Calu3 (cell line): ENCODE results near the gene GALNT17. TPM values are rescaled to one million over a fixed set of nuclear protein-coding genes. Genes with fewer than 3 reads are reported as not detected.

Experiments
- BruUV-seq: library from RNA; stranded (reverse); fragments of 400-500 nt; replicated peaks from 2 replicates; lab custom pipeline; 2021; lab: Mats Ljungman, UMichigan
- CTCF ChIA-PET: fragments of 300-600 bp; sonication (Branson Sonifier 250); formaldehyde crosslinking; loops from one replicate; lab custom pipeline; 2022; ENCODE audit warnings: antibody characterized with exemption; lab: Charles Lee
- DNase-seq: peaks from one replicate; pipeline ENCODE4 v3.0.0; 2022
- H3K27ac Mint-ChIP-seq: one replicate; pipeline ENCODE4 v1.8.0; 2022; ENCODE audit warnings: mixed read lengths; ENCODE audit not compliant: unreplicated experiment
- H3K27me3 Mint-ChIP-seq: one replicate; pipeline ENCODE4 v1.8.0; 2022; ENCODE audit warnings: mixed read lengths; ENCODE audit not compliant: unreplicated experiment
- H3K36me3 Mint-ChIP-seq: one replicate; pipeline ENCODE4 v1.8.0; 2022; ENCODE audit warnings: mild to moderate bottlenecking, moderate library complexity, mixed read lengths; ENCODE audit not compliant: insufficient read depth, unreplicated experiment
- H3K4me1 Mint-ChIP-seq: one replicate; pipeline ENCODE4 v1.8.0; 2022; ENCODE audit warnings: mild to moderate bottlenecking, low read depth, mixed read lengths; ENCODE audit not compliant: unreplicated experiment
- H3K4me3 Mint-ChIP-seq: one replicate; pipeline ENCODE4 v1.8.0; 2022; ENCODE audit warnings: mild to moderate bottlenecking, low read depth, moderate library complexity, mixed read lengths; ENCODE audit not compliant: unreplicated experiment
- H3K9me3 Mint-ChIP-seq: one replicate; pipeline ENCODE4 v1.8.0; 2022; ENCODE audit warnings: low read depth, mixed read lengths; ENCODE audit not compliant: unreplicated experiment
- CTCF ChIP-seq: fragments of 200-600 bp; IDR thresholded peaks from one replicate; pipeline ENCODE4 v1.8.0; 2022; ENCODE audit warnings: antibody characterized with exemption; ENCODE audit not compliant: unreplicated experiment
- intact Hi-C: fragments of 100-400 bp; cut with micrococcal nuclease; formaldehyde crosslinking; loops from one replicate; pipeline ENCODE4 v1.10.0; 2022; ENCODE audit not compliant: unreplicated experiment
- total RNA-seq: library from RNA; stranded (reverse); gene quantifications from 2 replicates; pipeline ENCODE4 v1.2.3, GENCODE V29; 2022

The GALNT17 gene
- total RNA-seq, 1 experiment from 2014 or later: not detected

- Mint-ChIP-seq H3K4me1 (no peaks in the 10 kb centered on the region), H3K4me3 (no peak overlapping the region), H3K9me3 (peaks cover 14% of the 10 kb centered on the region), H3K36me3 (no peaks in the 10 kb centered on the region), H3K27me3 (no peaks in the 10 kb centered on the region), H3K27ac (no peak overlapping the region)
- BruUV-seq: no TSS peak
- intact Hi-C loops: no loop called here
- no peak for TF ChIP-seq CTCF
- CTCF ChIA-PET: no interaction called here
- no peak for DNase-seq
These were observed 403.7 kb downstream of the GALNT17 start for GRCh38 chr7:71535616-71536015.

- no peak overlapping the region for H3K27ac Mint-ChIP-seq
- H3K9me3 Mint-ChIP-seq: peaks cover 18% of the 10 kb centered on the region
- CTCF ChIA-PET: no interaction called here
- no peaks in the 10 kb centered on the region for H3K27me3 Mint-ChIP-seq
- no peak for DNase-seq
- H3K4me1 Mint-ChIP-seq: no peaks in the 10 kb centered on the region
- intact Hi-C loops: no loop called here
- BruUV-seq: no TSS peak
- H3K4me3 Mint-ChIP-seq: no peak overlapping the region
- H3K36me3 Mint-ChIP-seq: no peaks in the 10 kb centered on the region
- no peak for TF ChIP-seq CTCF
These were observed 406.3 kb downstream of the GALNT17 start for GRCh38 chr7:71538210-71538609.

- BruUV-seq: no TSS peak
- DNase-seq: no peak
- Mint-ChIP-seq H3K27me3 (no peaks in the 10 kb centered on the region), H3K9me3 (peaks cover 13% of the 10 kb centered on the region), H3K36me3 (no peaks in the 10 kb centered on the region), H3K4me3 (no peak overlapping the region), H3K27ac (no peak overlapping the region), H3K4me1 (no peaks in the 10 kb centered on the region)
- TF ChIP-seq CTCF: no peak
- CTCF ChIA-PET: interaction anchor here (0.7 kb wide), 1 partner anchor 161 kb away, joined by 11 read pairs; no protein-coding TSS in a partner anchor
- intact Hi-C loops: no loop called here
These were observed 407.7 kb downstream of the GALNT17 start for GRCh38 chr7:71539615-71540014.

- intact Hi-C loops: no loop called here
- Mint-ChIP-seq H3K9me3 (peaks cover 11% of the 10 kb centered on the region), H3K4me3 (no peak overlapping the region), H3K27ac (no peak overlapping the region), H3K36me3 (no peaks in the 10 kb centered on the region), H3K27me3 (no peaks in the 10 kb centered on the region), H3K4me1 (no peaks in the 10 kb centered on the region)
- CTCF ChIA-PET: interaction anchor here (0.7 kb wide), 1 partner anchor 72 kb away, joined by 3 read pairs; no protein-coding TSS in a partner anchor
- no peak for TF ChIP-seq CTCF
- BruUV-seq: no TSS peak
- no peak for DNase-seq
These were observed 409.9 kb downstream of the GALNT17 start for GRCh38 chr7:71541707-71542353.
